Measurements from ENCODE around the gene SLC35F5. TPM values are rescaled to one million over a fixed set of nuclear protein-coding genes. Genes with fewer than 3 reads are reported as not detected.

The SLC35F5 gene
- total and polyA plus RNA-seq, 10 of the 15 experiments (the other 5 are each of a cell fraction or from before 2014, with no cell fraction given) = 1.8 to 31.3 (median 16.5) TPM

DNA sequence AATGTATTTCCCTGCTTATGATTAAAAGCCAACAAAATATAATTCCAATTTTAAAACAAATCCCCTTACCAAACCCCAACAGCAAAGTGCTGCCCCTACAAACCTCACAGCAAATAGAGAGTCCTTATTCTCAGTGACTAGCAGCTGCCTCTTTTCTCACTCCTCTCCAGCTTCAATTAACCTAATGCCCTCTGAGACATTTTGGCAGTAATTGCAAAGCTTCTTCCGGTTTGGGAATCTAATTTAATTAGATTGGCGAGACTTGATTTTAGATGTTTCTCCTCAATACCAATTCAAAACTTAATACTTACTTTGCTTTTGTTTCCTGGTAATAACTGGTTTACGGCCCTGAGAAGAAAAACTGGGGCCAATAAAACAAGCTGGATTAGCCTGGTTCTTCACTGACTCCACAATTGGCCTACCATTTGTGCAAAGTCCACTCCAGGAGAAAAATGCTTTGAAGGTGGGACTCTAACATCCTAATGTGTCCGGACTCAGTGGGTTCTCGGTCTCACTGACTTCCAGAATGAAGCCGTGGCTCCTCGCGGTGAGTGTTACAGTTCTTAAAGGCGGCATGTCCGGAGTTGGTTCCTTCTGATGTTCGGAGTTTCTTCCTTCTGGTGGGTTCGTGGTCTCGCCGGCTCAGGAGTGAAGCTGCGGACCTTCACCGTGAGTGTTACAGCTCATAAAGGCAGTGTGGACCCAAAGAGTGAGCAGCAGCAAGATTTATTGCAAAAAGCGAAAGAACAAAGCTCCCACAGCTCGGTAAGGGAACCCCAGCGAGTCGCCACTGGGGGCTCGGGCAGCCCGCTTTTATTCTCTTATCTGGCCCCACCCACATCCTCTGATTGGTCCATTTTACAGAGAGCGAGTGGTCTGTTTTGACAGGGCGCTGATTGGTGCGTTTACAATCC lies 52.8 kb downstream of the SLC35F5 start:
- DNase-seq (ENCODE audit: low read depth, low spot score) (no peak), ATAC-seq (no peak), FAIRE-seq (no peak)
- BruUV-seq (replicated peaks) = no TSS peak
- H2AFZ ChIP-seq (ENCODE audit: control insufficient read depth, low read depth, low read length) = no peak overlapping the region
- intact Hi-C loops (cut with micrococcal nuclease; ENCODE audit: unreplicated experiment) (no loop called here), in situ Hi-C loops (cut with MboI) (no loop called here)
- ChIA-PET CTCF (interaction anchor here (1.3 to 5.0 kb wide), 3 partner anchors 11 to 100 kb away, joined by 3 to 30 read pairs (median 9); no protein-coding TSS in a partner anchor), SMC1A (ENCODE audit: uncharacterized antibody, unreplicated experiment) (interaction anchor here (0.8 kb wide), 1 partner anchor 31 kb away, joined by 4 read pairs; no protein-coding TSS in a partner anchor), RAD21 (ENCODE audit: unreplicated experiment) (interaction anchor here (1.4 kb wide), 1 partner anchor 11 kb away, joined by 4 read pairs; no protein-coding TSS in a partner anchor), POLR2A (no interaction called here)
- no peaks in the 10 kb centered on the region for H4K20me1 ChIP-seq (ENCODE audit: control insufficient read depth, insufficient read depth)
- no peak overlapping the region for H3K9ac ChIP-seq (ENCODE audit: control insufficient read depth, insufficient read depth, low read length)
- H3K36me3 ChIP-seq (ENCODE audit: control insufficient read depth in 2 of 2, insufficient read depth in 2 of 2, low read length in 1 of 2) = no peaks in the 10 kb centered on the region
- no peak overlapping the region for H3K4me3 ChIP-seq
- H3K27ac ChIP-seq (ENCODE audit: control insufficient read depth, insufficient read depth) = no peak overlapping the region
- no peak for TF ChIP-seq RFX5 (IDR thresholded peaks at IDR 0.05; ENCODE audit: low read depth, low read length)
- TF ChIP-seq CBFB (IDR thresholded peaks at IDR 0.05; ENCODE audit: low read depth) = no peak
- TF ChIP-seq SUPT20H (IDR thresholded peaks at IDR 0.05; ENCODE audit: borderline replicate concordance, control insufficient read depth, low read depth, low read length) = no peak
- H3K79me2 ChIP-seq (ENCODE audit: control insufficient read depth, insufficient read depth, low read length) = no peaks in the 10 kb centered on the region
- WGBS (ENCODE audit: insufficient coverage, insufficient replicate concordance, low lambda C conversion rate, missing lambda C conversion rate) = 88% methylated on average over 25 of the region's 25 CpGs
- no peaks in the 10 kb centered on the region for H3K9me3 ChIP-seq (replicated peaks; ENCODE audit: control insufficient read depth, insufficient read depth, low read length)
- no peak overlapping the region for H3K4me2 ChIP-seq (ENCODE audit: control insufficient read depth, insufficient read depth)
- no peaks in the 10 kb centered on the region for H3K27me3 ChIP-seq (replicated peaks in 1 of 2; ENCODE audit: control insufficient read depth in 2 of 2, insufficient read depth in 2 of 2, low read length in 1 of 2)
- peaks cover 7% of the 10 kb centered on the region for H3K4me1 ChIP-seq (ENCODE audit: control insufficient read depth, insufficient read depth, low read length)

GRCh38 chr2:113700186-113700841 lies 56.1 kb downstream of the SLC35F5 start:
- H3K27ac ChIP-seq (ENCODE audit: control insufficient read depth, insufficient read depth) = peak overlapping the region; percentile 71; the same call in 1 of the 2 replicates
- BruUV-seq (replicated peaks) = no TSS peak
- peak overlapping the region; percentile 57 for H2AFZ ChIP-seq (ENCODE audit: control insufficient read depth, low read depth, low read length)
- DNase-seq (ENCODE audit: low read depth, low spot score) (peak; percentile 51), ATAC-seq (peak; percentile 93), FAIRE-seq (peak; percentile 49)
- peak overlapping the region; percentile 95 for H3K4me2 ChIP-seq (ENCODE audit: control insufficient read depth, insufficient read depth)
- H3K4me1 ChIP-seq (ENCODE audit: control insufficient read depth, insufficient read depth, low read length) = peaks cover 17% of the 10 kb centered on the region
- H3K9me3 ChIP-seq (replicated peaks; ENCODE audit: control insufficient read depth, insufficient read depth, low read length) = no peaks in the 10 kb centered on the region
- no peaks in the 10 kb centered on the region for H4K20me1 ChIP-seq (ENCODE audit: control insufficient read depth, insufficient read depth)
- no peaks in the 10 kb centered on the region for H3K27me3 ChIP-seq (replicated peaks in 1 of 2; ENCODE audit: control insufficient read depth in 2 of 2, insufficient read depth in 2 of 2, low read length in 1 of 2)
- ChIA-PET CTCF (interaction anchor here (0.5 to 5.0 kb wide), 32 partner anchors 9 to 285 kb away, joined by 3 to 59 read pairs (median 4); partner anchors contain the start of gene SLC35F5), SMC1A (ENCODE audit: uncharacterized antibody, unreplicated experiment) (interaction anchor here (0.6 to 2.9 kb wide), 20 partner anchors 9 to 302 kb away, joined by 3 to 17 read pairs (median 4); partner anchors contain the start of gene SLC35F5), POLR2A (interaction anchor here (1.3 kb wide), 1 partner anchor 96 kb away, joined by 10 read pairs; no protein-coding TSS in a partner anchor), RAD21 (ENCODE audit: unreplicated experiment) (interaction anchor here (0.6 to 3.0 kb wide), 17 partner anchors 12 to 279 kb away, joined by 3 to 32 read pairs (median 4); partner anchors contain the start of gene SLC35F5)
- intact Hi-C loops (cut with micrococcal nuclease; ENCODE audit: unreplicated experiment) (no loop called here), in situ Hi-C loops (cut with MboI) (no loop called here)
- H3K9ac ChIP-seq (ENCODE audit: control insufficient read depth, insufficient read depth, low read length) = no peak overlapping the region; the same call in 1 of the 2 replicates
- H3K79me2 ChIP-seq (ENCODE audit: control insufficient read depth, insufficient read depth, low read length) = no peaks in the 10 kb centered on the region
- WGBS (ENCODE audit: insufficient coverage, insufficient replicate concordance, low lambda C conversion rate, missing lambda C conversion rate) = 7% methylated on average over 17 of the region's 17 CpGs
- H3K4me3 ChIP-seq = peak overlapping the region; percentile 60
- no peaks in the 10 kb centered on the region for H3K36me3 ChIP-seq (ENCODE audit: control insufficient read depth in 2 of 2, insufficient read depth in 2 of 2, low read length in 1 of 2)
- TF ChIP-seq HDGF (IDR thresholded peaks at IDR 0.05) = peak; percentile 61; the same call in 1 of the 2 replicates
- peak; percentile 73 for TF ChIP-seq YY1 (IDR thresholded peaks at IDR 0.05; ENCODE audit: low read depth, low read length)
- 0 out of 2 replicates have a peak, but pooled peaks have one; percentile 6 for TF ChIP-seq MTA2 (IDR thresholded peaks at IDR 0.05; ENCODE audit: low read depth)
- TF ChIP-seq, protein P1, sequence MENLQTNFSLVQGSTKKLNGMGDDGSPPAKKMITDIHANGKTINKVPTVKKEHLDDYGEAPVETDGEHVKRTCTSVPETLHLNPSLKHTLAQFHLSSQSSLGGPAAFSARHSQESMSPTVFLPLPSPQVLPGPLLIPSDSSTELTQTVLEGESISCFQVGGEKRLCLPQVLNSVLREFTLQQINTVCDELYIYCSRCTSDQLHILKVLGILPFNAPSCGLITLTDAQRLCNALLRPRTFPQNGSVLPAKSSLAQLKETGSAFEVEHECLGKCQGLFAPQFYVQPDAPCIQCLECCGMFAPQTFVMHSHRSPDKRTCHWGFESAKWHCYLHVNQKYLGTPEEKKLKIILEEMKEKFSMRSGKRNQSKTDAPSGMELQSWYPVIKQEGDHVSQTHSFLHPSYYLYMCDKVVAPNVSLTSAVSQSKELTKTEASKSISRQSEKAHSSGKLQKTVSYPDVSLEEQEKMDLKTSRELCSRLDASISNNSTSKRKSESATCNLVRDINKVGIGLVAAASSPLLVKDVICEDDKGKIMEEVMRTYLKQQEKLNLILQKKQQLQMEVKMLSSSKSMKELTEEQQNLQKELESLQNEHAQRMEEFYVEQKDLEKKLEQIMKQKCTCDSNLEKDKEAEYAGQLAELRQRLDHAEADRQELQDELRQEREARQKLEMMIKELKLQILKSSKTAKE (IDR thresholded peaks at IDR 0.05; ENCODE audit: low read depth, poor library complexity, severe bottlenecking) = no peak
- no peak for TF ChIP-seq CHD1 (IDR thresholded peaks at IDR 0.05; ENCODE audit: low read depth, low read length)
- TF ChIP-seq HCFC1 (IDR thresholded peaks at IDR 0.05; ENCODE audit: low read length) = 0 out of 2 replicates have a peak, but pooled peaks have one; percentile 17
- TF ChIP-seq FOXM1 (IDR thresholded peaks at IDR 0.05; ENCODE audit: low read depth, low read length) = peak; percentile 51; the same call in 1 of the 2 replicates
- no peak for TF ChIP-seq MXI1 (IDR thresholded peaks at IDR 0.05; ENCODE audit: low read depth, low read length)
- TF ChIP-seq POU2F2 (IDR thresholded peaks at IDR 0.05; ENCODE audit: borderline replicate concordance, low read depth, low read length) = no peak
- TF ChIP-seq SMARCA5 (IDR thresholded peaks at IDR 0.05) = no peak

Data from GM12878 (cell line).